ENCODE results near the gene CHST14.

Gene CHST14

GRCh38 chr15:40470423-40471104, at the start of gene CHST14:
TSS of gene CHST14 (plus strand) at chr15:40470984. CDS start at chr15:40471214, 230 bp downstream.
- H3K9me3 ChIP-seq (replicated peaks in 1 of 11), result no peaks in the 10 kb centered on the region
- peaks cover 0 to 39% (median 7%) of the 10 kb centered on the region in 11 experiments; a peak in 9 of 22 replicates for H4K20me1 ChIP-seq
- no peaks in the 10 kb centered on the region for H3K27me3 ChIP-seq
- TF ChIP-seq Cebpa-rat (IDR thresholded peaks at IDR 0.05), result no peak
- H3K4me1 ChIP-seq, result peaks cover 41 to 73% (median 56%) of the 10 kb centered on the region in 10 experiments
- H3K27ac ChIP-seq, result peak within 1 kb of the TSS; percentile 53 to 89 (median 84); a peak in 21 of 22 replicates
- H3K4me3 ChIP-seq, result peak within 1 kb of the TSS; percentile 74 to 83 (median 75)
- H3K36me3 ChIP-seq, result peaks cover 6 to 33% (median 30%) of the 10 kb centered on the region in 11 experiments
- H3K9ac ChIP-seq, result peak within 1 kb of the TSS; percentile 80 to 92 (median 85)
- peak within 1 kb of the TSS; percentile 93 to 100 (median 99) for H3K4me2 ChIP-seq

- H4K20me1 ChIP-seq, result peaks cover 0 to 32% (median 11%) of the 10 kb centered on the region in 11 experiments; a peak in 10 of 22 replicates
- H3K4me1 ChIP-seq, result peaks cover 13 to 32% (median 20%) of the 10 kb centered on the region in 10 experiments
- TF ChIP-seq Cebpa-rat (IDR thresholded peaks at IDR 0.05), result no peak
- peak overlapping the region in 2 of 11 experiments; percentile 38 to 41; a peak in 2 of 22 replicates for H3K9ac ChIP-seq
- H3K36me3 ChIP-seq, result peaks cover 21 to 29% (median 26%) of the 10 kb centered on the region in 11 experiments
- peak overlapping the region; percentile 56 to 85 (median 61) for H3K4me2 ChIP-seq
- peak overlapping the region in 1 of 11 experiments; percentile 28; a peak in 1 of 22 replicates for H3K27ac ChIP-seq
- H3K4me3 ChIP-seq, result no peak overlapping the region
- H3K9me3 ChIP-seq (replicated peaks in 1 of 11), result no peaks in the 10 kb centered on the region
- H3K27me3 ChIP-seq, result no peaks in the 10 kb centered on the region
These were observed 49.3 kb upstream of the CHST14 start for GRCh38 chr15:40421246-40422157.

- Histone ChIP-seq H3K27ac (no peak overlapping the region), H3K9ac (no peak overlapping the region), H3K36me3 (0 out of 22 replicates have a peak, but pooled peaks cover 0 to 4% (median 0%) of the 10 kb centered on the region in 11 experiments), H3K4me3 (no peak overlapping the region), H3K4me2 (no peak overlapping the region), H4K20me1 (peaks cover 0 to 19% (median 8%) of the 10 kb centered on the region in 11 experiments; a peak in 9 of 22 replicates), H3K4me1 (peaks cover 26 to 58% (median 42%) of the 10 kb centered on the region in 10 experiments), H3K27me3 (no peaks in the 10 kb centered on the region), H3K9me3 (replicated peaks in 1 of 11) (no peaks in the 10 kb centered on the region)
- no peak for TF ChIP-seq Cebpa-rat (IDR thresholded peaks at IDR 0.05)
These were observed 46.2 kb upstream of the CHST14 start for GRCh38 chr15:40424483-40425115.

GRCh38 chr15:40425681-40426080, 45.1 kb upstream of the CHST14 start:
- no peaks in the 10 kb centered on the region for H3K9me3 ChIP-seq (replicated peaks in 1 of 11)
- H3K36me3 ChIP-seq, result no peaks in the 10 kb centered on the region
- H4K20me1 ChIP-seq, result peaks cover 0 to 11% (median 8%) of the 10 kb centered on the region in 11 experiments; a peak in 9 of 22 replicates
- no peak overlapping the region for H3K9ac ChIP-seq
- peaks cover 24 to 50% (median 43%) of the 10 kb centered on the region in 10 experiments for H3K4me1 ChIP-seq
- H3K4me2 ChIP-seq, result no peak overlapping the region
- no peaks in the 10 kb centered on the region for H3K27me3 ChIP-seq
- no peak for TF ChIP-seq Cebpa-rat (IDR thresholded peaks at IDR 0.05)
- H3K4me3 ChIP-seq, result no peak overlapping the region
- H3K27ac ChIP-seq, result no peak overlapping the region

GRCh38 chr15:40427188-40427587, 43.6 kb upstream of the CHST14 start:
- Histone ChIP-seq H4K20me1 (no peaks in the 10 kb centered on the region), H3K36me3 (no peaks in the 10 kb centered on the region), H3K4me3 (0 out of 20 replicates have a peak overlapping the region, but pooled peaks of 1 of the 10 experiments have one; percentile 1), H3K4me2 (peak overlapping the region; percentile 60 to 87 (median 82)), H3K27me3 (no peaks in the 10 kb centered on the region), H3K4me1 (peaks cover 13 to 36% (median 30%) of the 10 kb centered on the region in 10 experiments), H3K27ac (no peak overlapping the region), H3K9ac (peak overlapping the region in 5 of 11 experiments; percentile 4 to 50 (median 19); a peak in 3 of 22 replicates), H3K9me3 (replicated peaks in 1 of 11) (no peaks in the 10 kb centered on the region)
- no peak for TF ChIP-seq Cebpa-rat (IDR thresholded peaks at IDR 0.05)

- no peaks in the 10 kb centered on the region for H4K20me1 ChIP-seq
- H3K4me2 ChIP-seq, result peak overlapping the region in 8 of 11 experiments; percentile 60 to 87 (median 83); a peak in 14 of 22 replicates
- TF ChIP-seq Cebpa-rat (IDR thresholded peaks at IDR 0.05), result no peak
- H3K4me3 ChIP-seq, result no peak overlapping the region
- H3K27ac ChIP-seq, result no peak overlapping the region
- peak overlapping the region in 3 of 11 experiments; percentile 9 to 29 (median 23); a peak in 2 of 22 replicates for H3K9ac ChIP-seq
- peaks cover 13 to 40% (median 30%) of the 10 kb centered on the region in 10 experiments for H3K4me1 ChIP-seq
- no peaks in the 10 kb centered on the region for H3K9me3 ChIP-seq (replicated peaks in 1 of 11)
- no peaks in the 10 kb centered on the region for H3K36me3 ChIP-seq
- no peaks in the 10 kb centered on the region for H3K27me3 ChIP-seq
These were observed 42.6 kb upstream of the CHST14 start for GRCh38 chr15:40428185-40428584.

GRCh38 chr15:40429068-40429710, 41.6 kb upstream of the CHST14 start:
- Histone ChIP-seq H4K20me1 (no peaks in the 10 kb centered on the region), H3K4me3 (no peak overlapping the region), H3K9me3 (replicated peaks in 1 of 11) (no peaks in the 10 kb centered on the region), H3K9ac (peak overlapping the region in 1 of 11 experiments; percentile 29; a peak in 1 of 22 replicates), H3K27me3 (no peaks in the 10 kb centered on the region), H3K4me1 (peaks cover 13 to 40% (median 28%) of the 10 kb centered on the region in 10 experiments), H3K4me2 (peak overlapping the region in 7 of 11 experiments; percentile 60 to 87 (median 82); a peak in 7 of 22 replicates), H3K36me3 (no peaks in the 10 kb centered on the region), H3K27ac (no peak overlapping the region)
- no peak for TF ChIP-seq Cebpa-rat (IDR thresholded peaks at IDR 0.05)

- Histone ChIP-seq H3K4me1 (peaks cover 13 to 51% (median 39%) of the 10 kb centered on the region in 10 experiments), H3K36me3 (no peaks in the 10 kb centered on the region), H3K9ac (no peak overlapping the region), H3K4me3 (no peak overlapping the region), H4K20me1 (no peaks in the 10 kb centered on the region), H3K27ac (no peak overlapping the region), H3K9me3 (replicated peaks in 1 of 11) (no peaks in the 10 kb centered on the region), H3K27me3 (peaks cover 0 to 3% (median 0%) of the 10 kb centered on the region in 11 experiments; a peak in 7 of 22 replicates), H3K4me2 (peak overlapping the region in 1 of 11 experiments; percentile 9; a peak in 1 of 22 replicates)
- TF ChIP-seq Cebpa-rat (IDR thresholded peaks at IDR 0.05), result no peak
These were observed 40.4 kb upstream of the CHST14 start for GRCh38 chr15:40430271-40430805.

Measured in BLaER1 treated with 17β-estradiol and CSF1 and Interleukin-3, amounts not matched to agents 10 nM and 100 nM (cell line).